GM12873 (cell line): ENCODE measurements around the gene MEOX1.

Experiments used
- CTCF ChIP-seq: IDR thresholded peaks from 2 replicates; pipeline ENCODE4 v1.5.1; 2012; ENCODE audit warnings: low read depth, mild to moderate bottlenecking, moderate library complexity, low read length, control low read depth; ENCODE audit not compliant: insufficient read depth; ENCODE audit errors: missing control alignments

The MEOX1 gene

GRCh38 chr17:43691317-43691693, 29.6 kb upstream of the MEOX1 start:
- no peak for TF ChIP-seq CTCF

GRCh38 chr17:43690624-43691316, 29.0 kb upstream of the MEOX1 start:
- no peak for TF ChIP-seq CTCF

- no peak for TF ChIP-seq CTCF
These were observed 28.1 kb upstream of the MEOX1 start for GRCh38 chr17:43689814-43690213.

GRCh38 chr17:43689131-43689530, 27.4 kb upstream of the MEOX1 start:
- TF ChIP-seq CTCF = no peak

GRCh38 chr17:43683928-43684653, 22.4 kb upstream of the MEOX1 start:
- TF ChIP-seq CTCF = no peak

- no peak for TF ChIP-seq CTCF
These were observed 18.7 kb upstream of the MEOX1 start for GRCh38 chr17:43680461-43680860.

- TF ChIP-seq CTCF = no peak
These were observed 18.2 kb upstream of the MEOX1 start for GRCh38 chr17:43679911-43680310.
